GM20000 (cell line): ENCODE results near the gene LDHAL6A.

Experiments used
- DNase-seq: peaks from one replicate; pipeline ENCODE4 v3.0.0; 2012; ENCODE audit warnings: low spot score
- TF ChIP-seq, protein P1 (sequence below): IDR thresholded peaks from 2 replicates; pipeline ENCODE4 v1.5.1; 2012; ENCODE audit warnings: mild to moderate bottlenecking, control low read depth; ENCODE audit errors: extremely low read depth, missing control alignments

LDHAL6A gene

DNA sequence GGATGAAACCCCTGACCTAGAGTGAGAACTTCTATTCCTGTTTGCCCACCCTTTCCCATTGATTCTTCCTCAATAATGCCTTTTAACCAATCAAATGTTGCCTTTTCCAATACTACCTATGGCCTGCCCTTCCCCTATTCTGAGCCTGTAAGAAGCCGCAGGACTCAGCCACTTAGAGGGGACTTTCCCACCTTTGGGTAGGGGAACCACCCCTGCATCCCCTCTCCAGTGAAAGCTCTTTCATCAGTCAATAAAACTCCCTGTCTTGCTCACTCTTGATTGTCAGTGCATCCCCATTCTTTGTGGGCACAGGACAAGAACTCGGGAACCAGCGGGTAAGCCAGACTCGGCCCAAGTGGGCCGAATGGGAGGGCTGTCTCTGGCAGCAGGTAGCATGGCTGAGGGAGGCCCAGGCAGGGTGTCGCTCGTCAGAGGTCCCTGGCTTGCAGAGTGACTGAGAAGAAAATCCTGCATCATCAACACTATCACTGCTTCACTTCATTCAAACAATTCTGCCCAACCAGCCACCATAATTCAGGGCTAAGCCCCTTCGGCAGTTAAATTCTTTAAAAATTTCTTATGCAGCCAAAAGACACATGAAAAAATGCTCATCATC lies 30.4 kb downstream of the LDHAL6A start:
- TF ChIP-seq, protein P1, sequence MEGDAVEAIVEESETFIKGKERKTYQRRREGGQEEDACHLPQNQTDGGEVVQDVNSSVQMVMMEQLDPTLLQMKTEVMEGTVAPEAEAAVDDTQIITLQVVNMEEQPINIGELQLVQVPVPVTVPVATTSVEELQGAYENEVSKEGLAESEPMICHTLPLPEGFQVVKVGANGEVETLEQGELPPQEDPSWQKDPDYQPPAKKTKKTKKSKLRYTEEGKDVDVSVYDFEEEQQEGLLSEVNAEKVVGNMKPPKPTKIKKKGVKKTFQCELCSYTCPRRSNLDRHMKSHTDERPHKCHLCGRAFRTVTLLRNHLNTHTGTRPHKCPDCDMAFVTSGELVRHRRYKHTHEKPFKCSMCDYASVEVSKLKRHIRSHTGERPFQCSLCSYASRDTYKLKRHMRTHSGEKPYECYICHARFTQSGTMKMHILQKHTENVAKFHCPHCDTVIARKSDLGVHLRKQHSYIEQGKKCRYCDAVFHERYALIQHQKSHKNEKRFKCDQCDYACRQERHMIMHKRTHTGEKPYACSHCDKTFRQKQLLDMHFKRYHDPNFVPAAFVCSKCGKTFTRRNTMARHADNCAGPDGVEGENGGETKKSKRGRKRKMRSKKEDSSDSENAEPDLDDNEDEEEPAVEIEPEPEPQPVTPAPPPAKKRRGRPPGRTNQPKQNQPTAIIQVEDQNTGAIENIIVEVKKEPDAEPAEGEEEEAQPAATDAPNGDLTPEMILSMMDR: no peak
- DNase-seq: peak; percentile 23

DNA sequence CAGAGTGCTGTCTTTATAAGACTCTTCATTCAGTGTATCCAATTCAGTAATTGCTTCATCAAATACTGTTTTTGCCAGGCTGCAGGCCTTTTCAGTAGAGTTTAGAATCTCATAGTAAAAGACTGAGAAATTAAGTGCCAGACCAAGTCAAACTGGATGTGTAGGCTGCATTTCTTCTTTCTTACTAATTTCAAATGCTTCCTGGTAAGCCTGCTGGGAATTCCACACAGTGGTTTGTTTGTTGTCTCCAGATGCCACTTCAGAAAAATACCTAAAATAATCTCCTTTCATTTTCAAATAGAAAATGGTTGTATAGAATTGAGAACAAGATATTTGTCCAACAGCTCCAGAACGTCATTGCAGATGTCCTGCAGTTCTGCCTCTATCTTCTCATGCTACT lies 34.7 kb downstream of the LDHAL6A start:
- DNase-seq: no peak
- TF ChIP-seq, protein P1: no peak

DNA sequence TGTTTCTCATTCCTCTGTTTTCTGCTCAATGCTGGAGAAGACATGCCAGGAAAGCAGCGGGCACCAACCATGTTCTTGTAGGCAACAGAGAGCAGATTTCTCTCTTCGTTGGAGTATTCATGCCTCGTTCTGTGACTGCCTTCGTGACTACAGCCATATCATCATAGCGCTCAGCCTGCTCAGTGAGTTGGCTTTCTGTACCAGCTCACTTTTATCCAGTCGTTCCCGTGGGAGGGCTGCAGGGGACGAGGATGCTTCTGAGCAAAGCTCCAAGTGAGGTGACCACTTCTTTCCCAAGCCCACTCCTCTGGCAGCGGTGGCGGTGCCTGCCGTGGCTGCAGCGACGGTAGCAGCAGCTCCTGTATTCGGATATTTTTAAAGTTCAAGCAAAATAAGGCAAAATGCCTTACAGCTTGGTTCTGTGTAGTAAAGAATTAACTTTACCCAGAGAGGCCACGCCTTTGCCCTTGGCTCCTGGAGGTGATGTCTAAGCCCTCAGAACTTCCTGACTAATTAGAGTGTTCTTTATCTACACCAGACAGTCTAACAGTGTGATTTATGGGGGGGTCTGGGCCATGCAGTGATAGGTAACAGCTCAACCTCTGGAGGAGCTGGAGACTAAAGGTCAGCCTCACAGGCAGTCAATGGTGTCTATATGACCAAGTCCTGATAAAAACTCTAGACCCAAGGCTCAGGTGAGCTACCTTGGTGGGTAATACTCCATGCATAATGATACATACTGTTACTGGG lies 35.3 kb downstream of the LDHAL6A start:
- no peak for DNase-seq
- TF ChIP-seq, protein P1: no peak

DNA sequence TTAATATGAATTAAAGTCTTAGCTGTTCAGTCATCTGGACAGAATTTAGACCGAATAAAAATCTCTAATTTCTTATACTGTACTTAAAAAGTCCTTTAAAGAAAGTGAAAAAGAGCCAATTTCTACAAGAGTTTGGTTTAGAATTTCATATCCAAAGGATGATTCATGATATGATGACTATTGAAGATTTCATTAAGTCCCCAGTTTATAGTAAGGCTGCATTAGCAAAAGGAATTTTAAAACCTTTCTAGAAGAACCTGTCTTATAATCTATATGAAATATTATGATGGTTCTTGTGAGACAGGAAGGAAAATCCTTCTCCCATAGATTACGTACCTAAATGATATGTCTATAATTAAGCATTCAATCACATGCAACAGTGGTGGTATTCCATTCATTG lies 36.3 kb downstream of the LDHAL6A start:
- TF ChIP-seq, protein P1: no peak
- DNase-seq: no peak

DNA sequence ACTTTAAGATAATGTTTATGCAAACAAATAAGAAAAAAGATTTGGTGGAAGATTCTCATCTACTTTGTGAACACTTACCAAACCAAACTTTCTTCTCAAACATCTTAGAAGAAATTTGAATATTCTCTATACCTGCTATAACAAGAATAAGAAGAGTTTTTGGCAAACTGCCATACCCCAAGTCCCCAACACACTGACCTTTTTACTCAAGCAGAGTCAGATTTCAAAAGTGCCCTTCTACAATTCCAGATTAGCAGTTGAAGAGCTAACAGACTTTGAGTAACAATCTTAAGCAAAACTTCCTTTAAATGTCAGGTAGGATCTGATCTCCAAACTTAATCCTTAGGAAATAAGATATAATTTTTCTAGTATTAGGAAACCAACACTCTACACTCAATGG lies 37.2 kb downstream of the LDHAL6A start:
- DNase-seq: no peak
- TF ChIP-seq, protein P1: no peak

DNA sequence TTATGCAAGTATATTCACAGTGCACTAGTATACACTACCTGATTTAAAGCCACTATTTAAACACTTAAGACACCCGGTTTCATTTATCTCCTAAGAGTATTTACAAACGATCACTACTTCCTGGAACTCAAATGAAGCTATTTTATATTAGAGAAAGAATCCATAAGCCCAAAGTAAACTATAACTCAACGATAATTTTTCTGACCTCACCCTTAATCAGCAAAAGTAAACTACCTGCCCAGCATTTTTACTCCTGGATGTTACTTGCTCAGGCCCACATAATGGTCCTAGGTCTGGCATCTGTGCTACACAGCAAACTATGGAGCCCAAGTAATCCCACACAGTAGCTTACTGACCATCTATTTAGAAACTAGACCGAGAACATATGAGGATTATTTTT lies 37.7 kb downstream of the LDHAL6A start:
- TF ChIP-seq, protein P1: no peak
- no peak for DNase-seq

DNA sequence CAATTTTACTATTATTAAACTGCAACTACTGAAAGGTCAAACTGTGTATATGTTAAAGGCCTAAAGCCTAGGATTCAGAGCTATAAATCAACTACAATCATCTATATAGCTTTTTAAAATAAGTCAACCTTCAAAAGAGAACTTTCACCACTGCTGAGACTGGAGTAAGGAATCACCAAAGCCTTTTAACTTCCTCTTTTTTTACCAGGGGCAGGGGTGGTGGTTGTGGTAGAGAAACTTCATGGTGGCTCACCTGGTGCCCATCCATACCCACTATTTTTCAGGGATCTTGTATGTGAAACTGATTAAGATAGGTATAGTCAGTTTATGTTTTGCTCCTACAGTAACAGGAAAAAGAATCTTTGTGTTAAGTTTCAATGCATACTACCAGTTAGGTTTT lies 39.6 kb downstream of the LDHAL6A start:
- DNase-seq: no peak
- TF ChIP-seq, protein P1: no peak
